AG09309 (cell line): Measurements from ENCODE around the gene PCDHB5.
"Not testable (repeated sequence)": the region's sequence is repeated elsewhere in the genome, so short reads cannot be mapped to it uniquely, and the experiment has no call there.

Experiments
- DNase-seq: peaks from one replicate; pipeline ENCODE4 v3.0.0-alpha.2; 2010; ENCODE audit warnings: low read depth
- H3K4me3 ChIP-seq: 2 replicates; pipeline ENCODE4 v1.5.1; 2011; ENCODE audit warnings: mild to moderate bottlenecking, low read depth, low read length, moderate library complexity; ENCODE audit not compliant: control insufficient read depth
- TF ChIP-seq, protein P1 (sequence below): IDR thresholded peaks from 2 replicates; pipeline ENCODE4 v1.5.1; 2011; ENCODE audit warnings: mild to moderate bottlenecking, low read depth, low read length, inconsistent platforms; ENCODE audit not compliant: insufficient read depth, control insufficient read depth; ENCODE audit errors: missing control alignments

The PCDHB5 gene

DNA sequence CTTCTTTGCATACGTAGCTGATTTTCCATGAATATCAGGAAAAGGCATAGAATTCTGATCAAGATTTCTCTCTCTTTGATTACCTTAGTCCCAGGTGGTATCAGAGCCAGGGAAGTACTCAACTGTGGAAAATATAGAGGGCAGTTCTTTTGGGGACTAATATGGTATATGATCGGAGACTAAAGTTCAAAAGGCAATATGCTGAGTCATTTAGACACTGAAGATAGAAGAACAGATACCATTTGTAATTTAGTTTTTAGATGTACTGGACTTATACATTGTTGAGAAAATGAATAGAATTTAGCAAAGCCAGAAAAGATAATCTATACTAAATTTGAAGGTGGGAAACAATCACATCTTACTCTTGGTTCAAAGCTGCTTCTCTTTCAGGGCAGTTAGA is 29.7 kb upstream of the PCDHB5 start:
- DNase-seq: no peak
- TF ChIP-seq, protein P1, sequence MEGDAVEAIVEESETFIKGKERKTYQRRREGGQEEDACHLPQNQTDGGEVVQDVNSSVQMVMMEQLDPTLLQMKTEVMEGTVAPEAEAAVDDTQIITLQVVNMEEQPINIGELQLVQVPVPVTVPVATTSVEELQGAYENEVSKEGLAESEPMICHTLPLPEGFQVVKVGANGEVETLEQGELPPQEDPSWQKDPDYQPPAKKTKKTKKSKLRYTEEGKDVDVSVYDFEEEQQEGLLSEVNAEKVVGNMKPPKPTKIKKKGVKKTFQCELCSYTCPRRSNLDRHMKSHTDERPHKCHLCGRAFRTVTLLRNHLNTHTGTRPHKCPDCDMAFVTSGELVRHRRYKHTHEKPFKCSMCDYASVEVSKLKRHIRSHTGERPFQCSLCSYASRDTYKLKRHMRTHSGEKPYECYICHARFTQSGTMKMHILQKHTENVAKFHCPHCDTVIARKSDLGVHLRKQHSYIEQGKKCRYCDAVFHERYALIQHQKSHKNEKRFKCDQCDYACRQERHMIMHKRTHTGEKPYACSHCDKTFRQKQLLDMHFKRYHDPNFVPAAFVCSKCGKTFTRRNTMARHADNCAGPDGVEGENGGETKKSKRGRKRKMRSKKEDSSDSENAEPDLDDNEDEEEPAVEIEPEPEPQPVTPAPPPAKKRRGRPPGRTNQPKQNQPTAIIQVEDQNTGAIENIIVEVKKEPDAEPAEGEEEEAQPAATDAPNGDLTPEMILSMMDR: no peak
- no peak overlapping the region for H3K4me3 ChIP-seq

DNA sequence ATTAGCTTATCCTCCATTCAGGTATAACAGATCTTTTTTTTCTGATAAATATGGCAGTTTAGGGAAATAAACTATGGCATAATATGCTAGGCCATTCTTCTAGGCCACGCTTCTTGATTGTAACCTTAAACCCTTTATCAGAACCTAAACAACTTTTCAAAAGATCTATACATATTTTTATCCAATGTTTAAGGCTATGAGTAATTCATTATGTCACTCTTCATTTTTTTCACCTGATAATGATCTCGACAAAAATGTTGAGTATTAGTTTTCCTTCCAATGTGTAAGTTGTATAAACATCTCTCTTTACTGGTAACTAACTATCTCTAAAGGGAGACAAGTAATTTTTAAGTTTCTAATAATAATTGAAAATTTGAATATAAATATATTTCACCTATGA is 15.8 kb upstream of the PCDHB5 start:
- no peak for DNase-seq

DNA sequence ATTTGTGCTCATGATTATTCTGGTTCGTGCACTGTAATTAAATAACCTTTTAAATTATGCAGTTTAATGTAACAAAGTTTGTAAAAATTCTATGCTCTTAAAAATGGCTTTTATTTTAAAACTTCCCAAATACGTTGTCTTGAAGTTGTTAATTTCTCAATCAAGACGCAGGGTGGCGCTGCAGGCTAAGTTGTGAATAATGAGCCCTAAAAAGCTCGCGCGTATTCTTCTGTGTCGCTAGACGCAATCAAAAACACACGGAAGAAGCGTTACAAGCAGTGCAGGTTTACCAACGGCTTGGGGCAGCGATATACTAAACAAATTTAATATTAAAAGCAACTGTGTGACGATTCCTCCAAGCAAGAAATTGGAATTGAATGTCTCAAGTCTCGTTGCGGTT is 13.4 kb upstream of the PCDHB5 start, which contains the start of gene PCDHB4:
Gene PCDHB4, plus strand, starts transcription at position 256 of the 400 bp plus-strand sequence. CDS start 181 bp downstream, outside the sequence.
- H3K4me3 ChIP-seq: no peak within 1 kb of the TSS
- DNase-seq: no peak
- TF ChIP-seq, protein P1: peak; percentile 29

More for the DNA sequence above, 15.8 kb upstream of the PCDHB5 start:
- TF ChIP-seq, protein P1: no peak
- H3K4me3 ChIP-seq: no peak overlapping the region

GRCh38 chr5:141121985-141122384 is 13.0 kb upstream of the PCDHB5 start:
- no peak for DNase-seq
- TF ChIP-seq, protein P1: no peak
- no peak overlapping the region for H3K4me3 ChIP-seq

DNA sequence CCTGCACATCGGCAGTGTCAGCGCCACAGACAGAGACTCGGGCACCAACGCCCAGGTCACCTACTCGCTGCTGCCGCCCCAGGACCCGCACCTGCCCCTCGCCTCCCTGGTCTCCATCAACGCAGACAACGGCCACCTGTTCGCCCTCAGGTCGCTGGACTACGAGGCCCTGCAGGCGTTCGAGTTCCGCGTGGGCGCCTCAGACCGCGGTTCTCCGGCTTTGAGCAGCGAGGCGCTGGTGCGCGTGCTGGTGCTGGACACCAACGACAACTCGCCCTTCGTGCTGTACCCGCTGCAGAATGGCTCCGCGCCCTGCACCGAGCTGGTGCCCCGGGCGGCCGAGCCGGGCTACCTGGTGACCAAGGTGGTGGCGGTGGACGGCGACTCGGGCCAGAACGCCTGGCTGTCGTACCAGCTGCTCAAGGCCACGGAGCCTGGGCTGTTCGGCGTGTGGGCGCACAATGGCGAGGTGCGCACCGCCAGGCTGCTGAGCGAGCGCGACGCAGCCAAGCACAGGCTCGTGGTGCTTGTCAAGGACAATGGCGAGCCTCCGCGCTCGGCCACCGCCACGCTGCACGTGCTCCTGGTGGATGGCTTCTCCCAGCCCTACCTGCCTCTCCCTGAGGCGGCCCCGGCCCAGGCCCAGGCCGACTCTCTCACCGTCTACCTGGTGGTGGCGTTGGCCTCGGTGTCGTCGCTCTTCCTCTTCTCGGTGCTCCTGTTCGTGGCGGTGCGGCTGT is 11.4 kb upstream of the PCDHB5 start:
- H3K4me3 ChIP-seq, DNase-seq: not testable (repeated sequence)

GRCh38 chr5:141127305-141127704 is 7.7 kb upstream of the PCDHB5 start:
- TF ChIP-seq, protein P1: no peak
- no peak overlapping the region for H3K4me3 ChIP-seq
- DNase-seq: no peak

DNA sequence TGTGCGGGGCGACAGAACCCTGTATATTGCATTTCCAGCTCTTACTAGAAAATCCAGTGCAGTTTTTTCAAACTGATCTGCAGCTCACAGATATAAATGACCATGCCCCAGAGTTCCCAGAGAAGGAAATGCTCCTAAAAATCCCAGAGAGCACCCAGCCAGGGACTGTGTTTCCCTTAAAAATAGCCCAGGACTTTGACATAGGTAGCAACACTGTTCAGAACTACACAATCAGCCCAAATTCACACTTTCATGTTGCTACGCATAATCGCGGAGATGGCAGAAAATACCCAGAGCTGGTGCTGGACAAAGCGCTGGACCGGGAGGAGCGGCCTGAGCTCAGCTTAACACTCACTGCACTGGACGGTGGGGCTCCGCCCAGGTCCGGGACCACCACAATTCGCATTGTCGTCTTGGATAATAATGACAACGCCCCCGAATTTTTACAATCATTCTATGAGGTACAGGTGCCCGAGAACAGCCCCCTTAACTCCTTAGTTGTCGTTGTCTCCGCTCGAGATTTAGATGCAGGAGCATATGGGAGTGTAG is 786 bp downstream of the PCDHB5 start:
- DNase-seq: no peak
- TF ChIP-seq, protein P1: no peak
- peak overlapping the region; percentile 41; the same call in 1 of the 2 replicates for H3K4me3 ChIP-seq

GRCh38 chr5:141137346-141137745 is 2.3 kb downstream of the PCDHB5 start:
- H3K4me3 ChIP-seq, DNase-seq: not testable (repeated sequence)
